Fibroblast of lung (primary cell): Measurements from ENCODE around the gene RRAS. TPM values are rescaled to one million over a fixed set of nuclear protein-coding genes. Genes with fewer than 3 reads are reported as not detected.

Source experiments
- DNase-seq, 2 donors: peaks; one replicate each; pipeline versions ENCODE4 v3.0.0 to v3.0.0-alpha.2; 2010; ENCODE audit warnings: low read depth in 2 of 2
- H2AFZ ChIP-seq: 2 replicates; pipeline ENCODE4 v1.5.1; 2012; ENCODE audit warnings: low read length, control low read depth, inconsistent platforms
- H3K27ac ChIP-seq: 2 replicates; pipeline ENCODE4 v1.5.1; 2011; ENCODE audit warnings: low read length, control low read depth; ENCODE audit not compliant: insufficient read depth
- H3K27me3 ChIP-seq: 2 replicates; pipeline ENCODE4 v1.5.1; 2011; ENCODE audit warnings: mild to moderate bottlenecking, low read length; ENCODE audit not compliant: control insufficient read depth, insufficient read depth
- H3K36me3 ChIP-seq: 2 replicates; pipeline ENCODE4 v1.5.1; 2011; ENCODE audit warnings: low read length; ENCODE audit not compliant: control insufficient read depth, insufficient read depth
- H3K4me1 ChIP-seq: 2 replicates; pipeline ENCODE4 v1.5.1; 2011; ENCODE audit warnings: low read length; ENCODE audit not compliant: control insufficient read depth, insufficient read depth; ENCODE audit errors: extremely low read depth
- H3K4me2 ChIP-seq: 2 replicates; pipeline ENCODE4 v1.5.1; 2011; ENCODE audit warnings: low read length, control low read depth; ENCODE audit not compliant: insufficient read depth; ENCODE audit errors: extremely low read depth
- H3K4me3 ChIP-seq, 4 experiments: fragments of 200-600 bp in 1 of 4; sonication (generic) in 1 of 4; replicated peaks in 1 of 4; 2 replicates each; pipeline ENCODE4 v1.5.1; 2011 to 2016; ENCODE audit warnings: low read length in 4 of 4, low read depth in 3 of 4, mild to moderate bottlenecking in 3 of 4, control low read depth in 2 of 4, inconsistent platforms in 1 of 4, mixed read lengths in 1 of 4; ENCODE audit not compliant: insufficient read depth in 1 of 4; ENCODE audit errors: control extremely low read depth in 1 of 4
- H3K79me2 ChIP-seq: 2 replicates; pipeline ENCODE4 v1.5.1; 2012; ENCODE audit warnings: mild to moderate bottlenecking, low read length, inconsistent platforms; ENCODE audit not compliant: control insufficient read depth, insufficient read depth
- H3K9ac ChIP-seq: 2 replicates; pipeline ENCODE4 v1.5.1; 2011; ENCODE audit warnings: mild to moderate bottlenecking, low read length, control low read depth; ENCODE audit not compliant: insufficient read depth
- H3K9me3 ChIP-seq: 2 replicates; pipeline ENCODE4 v1.5.1; 2012; ENCODE audit warnings: low read depth, low read length; ENCODE audit not compliant: control insufficient read depth, insufficient read depth
- H4K20me1 ChIP-seq: 2 replicates; pipeline ENCODE4 v1.5.1; 2011; ENCODE audit warnings: low read length; ENCODE audit not compliant: control insufficient read depth, insufficient read depth; ENCODE audit errors: extremely low read depth
- CTCF ChIP-seq, 2 donors: IDR thresholded peaks in 1 of 2; conservative IDR thresholded peaks in 1 of 2; 1 replicate in 1 of 2; 2 replicates in 1 of 2; pipeline ENCODE4 v1.5.1; 2011 to 2012; ENCODE audit warnings: low read length in 2 of 2, control low read depth in 1 of 2, inconsistent platforms in 1 of 2, low read depth in 1 of 2, mild to moderate bottlenecking in 1 of 2
- EZH2 ChIP-seq: IDR thresholded peaks from 2 replicates; pipeline ENCODE4 v1.5.1; 2012; ENCODE audit warnings: low read length, control low read depth, mild to moderate bottlenecking; ENCODE audit errors: missing control alignments
- polyA plus RNA-seq, 2 donors: library from polyadenylated mRNA; depleted of rRNA in 1 of 2; stranded (reverse) in 1 of 2; unstranded in 1 of 2; fragments of >200 nt; gene quantifications; 2 replicates each; pipeline ENCODE4 v1.2.1, GENCODE V29; 2011 to 2012; ENCODE audit warnings: missing spikeins in 1 of 2
- total RNA-seq: library from RNA; depleted of rRNA; stranded (reverse); fragments of >200 nt; gene quantifications from 2 replicates; pipeline ENCODE4 v1.2.1, GENCODE V29; 2014

RRAS gene
- total and polyA plus RNA-seq, 2 donors (not counting 1 experiment from before 2014, with no cell fraction given): 60.1 to 129 TPM

GRCh38 chr19:49632576-49632975, 7.4 kb downstream of the RRAS start:
- H3K27ac ChIP-seq: no peak overlapping the region

GRCh38 chr19:49631610-49632192, 8.2 kb downstream of the RRAS start:
- Histone ChIP-seq H3K4me3 (no peak overlapping the region), H3K4me1 (no peaks in the 10 kb centered on the region), H3K9ac (no peak overlapping the region), H3K79me2 (no peaks in the 10 kb centered on the region), H3K4me2 (no peak overlapping the region), H2AFZ (no peak overlapping the region), H4K20me1 (no peaks in the 10 kb centered on the region), H3K9me3 (no peaks in the 10 kb centered on the region), H3K27ac (no peak overlapping the region), H3K36me3 (peaks cover 2% of the 10 kb centered on the region), H3K27me3 (no peaks in the 10 kb centered on the region)
- TF ChIP-seq CTCF (conservative IDR thresholded peaks at IDR 0.05 in 1 of 2, IDR thresholded peaks at IDR 0.05 in 1 of 2; ENCODE audit: low read depth in 1 of 2, low read length in 2 of 2) (no peak), EZH2 (no peak)
- DNase-seq: no peak

More at GRCh38 chr19:49632576-49632975, 7.4 kb downstream of the RRAS start:
- no peaks in the 10 kb centered on the region for H3K79me2 ChIP-seq
- H4K20me1 ChIP-seq: no peaks in the 10 kb centered on the region
- TF ChIP-seq CTCF (conservative IDR thresholded peaks at IDR 0.05 in 1 of 2, IDR thresholded peaks at IDR 0.05 in 1 of 2; ENCODE audit: low read depth in 1 of 2, low read length in 2 of 2) (no peak), EZH2 (no peak)
- no peak overlapping the region for H3K4me3 ChIP-seq
- no peak overlapping the region for H3K9ac ChIP-seq
- no peaks in the 10 kb centered on the region for H3K4me1 ChIP-seq
- no peak overlapping the region for H3K4me2 ChIP-seq
- no peak for DNase-seq
- H3K9me3 ChIP-seq: no peaks in the 10 kb centered on the region
- no peaks in the 10 kb centered on the region for H3K27me3 ChIP-seq
- peaks cover 2% of the 10 kb centered on the region for H3K36me3 ChIP-seq
- no peak overlapping the region for H2AFZ ChIP-seq

- no peak for DNase-seq
- Histone ChIP-seq H3K4me3 (no peak overlapping the region), H3K27me3 (no peaks in the 10 kb centered on the region), H3K36me3 (peaks cover 2% of the 10 kb centered on the region), H3K79me2 (no peaks in the 10 kb centered on the region), H2AFZ (no peak overlapping the region), H4K20me1 (no peaks in the 10 kb centered on the region), H3K27ac (no peak overlapping the region), H3K4me2 (no peak overlapping the region), H3K4me1 (no peaks in the 10 kb centered on the region), H3K9me3 (no peaks in the 10 kb centered on the region), H3K9ac (no peak overlapping the region)
- no peak for TF ChIP-seq EZH2
- TF ChIP-seq CTCF (conservative IDR thresholded peaks at IDR 0.05 in 1 of 2, IDR thresholded peaks at IDR 0.05 in 1 of 2; ENCODE audit: low read depth in 1 of 2, low read length in 2 of 2): no peak
These were observed 8.8 kb downstream of the RRAS start for GRCh38 chr19:49631014-49631588.
